IPS-NIHi7 (cell line): ENCODE data around the gene ZNF587.
"Not testable (repeated sequence)": the region's sequence is repeated elsewhere in the genome, so short reads cannot be mapped to it uniquely, and the experiment has no call there.

Source experiments
- DNase-seq: peaks from one replicate; pipeline ENCODE4 v3.0.0; 2012; ENCODE audit warnings: mixed read lengths; ENCODE audit errors: extremely low spot score

ZNF587 gene

DNA sequence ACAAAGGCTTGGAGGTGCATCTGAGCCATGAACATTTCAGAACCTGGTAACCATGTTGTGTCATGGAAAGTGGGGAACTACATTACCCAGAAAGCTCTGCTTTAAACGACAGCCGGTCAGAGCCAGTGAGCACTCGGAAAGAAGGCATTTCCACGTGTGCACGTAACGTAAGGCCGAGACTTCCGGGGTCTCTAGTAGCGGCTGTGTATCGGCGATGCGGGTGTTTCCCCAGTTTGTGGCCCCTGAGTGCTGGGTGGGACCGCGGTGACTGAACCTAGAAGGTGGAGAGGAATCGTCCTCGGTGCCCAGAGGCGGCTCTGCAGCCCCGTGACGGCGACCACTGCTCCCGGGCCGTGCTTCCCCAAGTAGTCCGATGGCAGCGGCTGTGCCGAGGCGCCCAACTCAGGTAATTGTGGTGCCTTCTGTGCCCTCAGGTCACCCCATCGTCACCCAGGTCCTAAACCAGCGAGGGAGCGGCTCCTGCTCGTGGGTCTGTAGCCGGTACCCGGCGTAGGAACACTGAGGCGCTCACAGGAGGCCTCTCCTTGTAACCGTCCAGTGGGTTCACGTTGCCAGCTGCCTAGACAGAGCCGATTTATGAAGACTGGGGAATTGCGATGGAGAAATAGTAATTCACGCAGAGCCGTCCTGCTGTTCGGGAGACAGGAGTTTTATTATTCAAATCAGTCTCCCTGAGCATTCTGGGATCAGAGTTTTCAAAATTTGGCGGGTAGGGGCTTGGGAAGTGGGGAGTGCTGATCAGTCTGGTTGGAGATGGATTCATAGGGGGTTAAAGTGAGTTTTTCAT is at the start of gene ZNF587:
Gene ZNF587, plus strand, starts transcription at position 194 of the 808 bp plus-strand sequence. Its CDS starts 180 bp downstream, at position 374.
- peak; percentile 67 for DNase-seq

DNA sequence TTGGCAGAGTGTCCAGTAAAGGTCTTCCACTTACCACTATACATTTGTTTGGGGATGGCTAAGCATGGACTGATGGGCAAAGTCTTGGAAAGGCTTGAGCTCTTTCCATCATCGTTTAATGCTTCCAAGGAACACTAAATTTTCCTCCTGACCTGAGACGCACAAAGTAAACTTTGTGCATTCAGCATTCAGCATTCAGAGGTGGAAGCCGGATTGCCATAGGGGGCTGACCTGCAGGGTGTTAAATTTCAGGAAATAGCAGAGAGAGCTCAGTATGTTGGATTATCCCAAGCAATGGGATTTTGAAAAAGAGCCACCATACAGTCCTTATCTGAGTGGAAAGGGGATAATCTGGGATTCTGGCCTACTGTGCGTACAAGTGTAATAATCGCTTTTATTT is 49.0 kb upstream of the ZNF587 start:
- DNase-seq = no peak

DNA sequence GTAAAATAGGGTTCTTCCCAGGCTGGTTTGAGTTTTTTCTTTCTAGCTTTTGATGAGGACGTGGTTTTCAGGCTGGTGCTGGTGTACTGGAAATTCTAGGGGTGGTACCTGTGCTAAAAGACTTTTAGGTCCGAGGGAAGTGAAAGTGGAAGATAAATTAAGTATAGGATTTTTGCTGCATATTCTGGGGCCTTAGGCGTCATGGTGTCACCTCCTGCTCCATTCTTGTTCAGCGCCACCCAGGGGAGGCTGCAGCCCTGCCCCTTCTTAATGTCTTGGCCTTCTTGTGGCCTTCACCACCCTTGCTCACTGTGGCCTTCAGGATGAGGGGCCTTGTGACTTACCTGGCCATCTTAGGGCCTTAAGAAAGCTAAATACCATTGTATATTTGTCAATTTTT is 47.4 kb upstream of the ZNF587 start:
- DNase-seq = no peak

DNA sequence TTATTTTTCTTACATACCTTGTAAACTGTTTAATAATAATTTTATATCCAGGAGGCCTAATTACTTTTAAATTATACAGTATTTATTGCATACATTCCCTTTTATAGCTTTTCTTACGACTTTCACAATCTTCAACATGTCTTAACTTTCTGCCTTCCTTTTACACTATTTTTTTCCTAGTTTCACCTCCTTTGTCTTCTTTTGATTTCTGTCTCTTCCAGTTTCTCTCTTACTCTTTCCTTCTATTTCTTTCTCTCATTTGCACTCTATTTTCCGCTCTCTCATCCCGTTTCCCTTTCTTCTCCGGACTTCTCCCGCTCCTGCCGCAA is 46.4 kb upstream of the ZNF587 start:
- DNase-seq = no peak

DNA sequence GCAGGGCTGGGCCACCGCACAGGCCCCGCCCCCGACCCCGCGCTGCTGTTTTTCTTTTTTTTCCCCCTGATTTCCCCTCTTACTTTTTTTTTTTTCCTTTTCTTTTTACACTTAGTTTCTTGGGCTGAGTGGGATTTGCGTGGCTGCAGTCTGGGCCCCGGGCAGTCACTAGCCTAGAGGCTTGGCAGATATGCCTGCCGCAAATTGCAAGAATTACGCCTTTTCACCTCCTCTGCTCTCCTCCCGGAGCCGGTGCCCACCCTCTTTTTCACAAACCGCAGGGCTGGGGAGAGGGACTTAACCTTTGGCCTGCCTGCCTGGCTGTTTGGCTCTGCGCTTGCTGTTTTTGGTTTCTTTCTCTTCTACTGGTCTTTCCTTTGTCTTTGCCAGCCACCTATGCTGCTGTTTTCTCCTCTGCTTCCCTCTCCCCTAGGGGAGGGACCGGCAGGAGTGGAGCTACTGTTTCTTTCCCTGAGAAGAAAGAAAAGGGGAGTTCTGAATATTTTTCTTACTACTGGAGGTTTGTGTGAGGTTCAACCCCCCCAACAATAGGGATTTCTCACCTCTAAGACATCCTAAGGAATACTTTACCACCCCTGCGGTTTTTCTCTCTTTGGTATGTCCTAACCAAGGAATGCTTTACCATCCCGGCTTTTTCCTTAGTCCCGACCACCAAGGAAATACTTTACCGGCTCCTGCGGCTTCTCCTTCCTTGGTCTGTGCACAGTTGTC is 45.9 kb upstream of the ZNF587 start:
- peak; percentile 47 for DNase-seq

DNA sequence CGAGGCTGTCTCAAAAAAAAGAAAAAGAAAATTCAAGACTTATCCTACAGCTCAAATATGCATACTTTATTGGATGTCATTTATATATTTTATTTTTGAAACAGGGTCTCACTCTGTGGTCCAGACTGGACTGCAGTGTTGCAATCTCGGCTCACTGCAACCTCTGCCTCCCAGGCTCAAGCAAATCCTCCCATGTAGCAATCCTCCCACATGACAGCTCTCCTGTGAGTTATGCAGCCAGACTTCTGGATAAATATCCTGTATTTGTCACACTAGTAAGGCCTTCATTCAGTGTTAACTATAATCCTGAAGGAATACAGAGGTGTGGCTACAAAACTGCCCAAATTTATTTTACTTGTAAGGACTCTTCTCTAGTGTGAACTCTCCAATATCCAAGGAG is 42.1 kb upstream of the ZNF587 start:
- DNase-seq = no peak

DNA sequence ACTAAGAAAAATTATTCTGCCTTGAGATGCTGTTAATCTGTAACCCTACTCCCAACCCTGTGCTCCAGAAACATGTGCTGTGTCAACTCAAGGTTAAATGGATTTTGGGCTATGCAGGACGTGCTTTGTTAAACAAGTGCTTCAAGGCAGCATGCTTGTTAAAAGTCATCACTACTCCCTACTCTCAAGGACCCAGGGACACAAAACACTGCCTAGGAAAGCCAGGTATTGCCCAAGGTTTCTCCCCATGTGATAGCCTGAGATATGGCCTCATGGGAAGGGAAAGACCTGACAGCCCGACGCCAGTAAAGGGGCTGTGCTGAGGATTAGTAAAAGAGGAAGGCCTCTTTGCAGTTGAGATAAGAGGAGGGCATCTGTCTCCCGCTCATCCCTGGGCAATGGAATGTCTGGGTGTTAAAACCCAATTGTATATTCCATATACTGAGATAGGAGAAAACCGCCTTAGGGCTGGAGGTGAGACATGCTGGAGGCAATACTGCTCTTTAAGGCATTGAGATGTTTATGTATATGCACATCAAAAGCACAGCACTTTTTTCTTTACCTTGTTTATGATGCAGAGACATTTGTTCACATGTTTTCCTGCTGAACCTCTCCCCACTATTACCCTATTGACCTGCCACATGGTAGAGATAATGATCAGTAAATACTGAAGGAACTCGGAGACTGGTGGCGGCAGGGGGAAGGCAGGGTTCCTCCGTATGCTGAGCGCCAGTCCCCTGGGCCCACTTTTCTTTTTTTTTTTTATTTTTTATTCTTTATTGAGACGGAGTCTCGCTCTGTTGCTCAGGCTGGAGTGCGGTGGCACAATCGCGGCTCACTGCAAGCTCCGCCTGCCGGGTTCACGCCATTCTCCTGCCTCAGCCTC is 39.0 kb upstream of the ZNF587 start:
- DNase-seq = not testable (repeated sequence)

DNA sequence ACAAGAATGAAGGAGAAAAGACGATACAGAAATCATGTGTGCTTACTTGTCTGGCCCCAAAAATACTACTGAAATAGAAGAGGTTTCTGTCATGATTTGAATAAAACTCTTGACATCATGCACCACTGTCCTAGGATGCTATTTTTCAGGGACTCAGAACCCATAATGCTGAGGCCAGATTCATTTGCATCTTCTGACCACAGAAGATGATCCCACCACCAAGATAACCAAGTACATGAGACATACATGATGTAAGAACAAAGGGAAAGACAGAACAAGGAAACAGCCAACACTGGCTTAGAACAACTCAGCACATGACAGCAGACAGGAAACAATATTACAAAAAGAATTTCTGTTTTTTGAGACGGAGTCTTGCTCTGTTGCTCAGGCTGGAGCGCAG is 37.4 kb upstream of the ZNF587 start:
- DNase-seq = no peak

DNA sequence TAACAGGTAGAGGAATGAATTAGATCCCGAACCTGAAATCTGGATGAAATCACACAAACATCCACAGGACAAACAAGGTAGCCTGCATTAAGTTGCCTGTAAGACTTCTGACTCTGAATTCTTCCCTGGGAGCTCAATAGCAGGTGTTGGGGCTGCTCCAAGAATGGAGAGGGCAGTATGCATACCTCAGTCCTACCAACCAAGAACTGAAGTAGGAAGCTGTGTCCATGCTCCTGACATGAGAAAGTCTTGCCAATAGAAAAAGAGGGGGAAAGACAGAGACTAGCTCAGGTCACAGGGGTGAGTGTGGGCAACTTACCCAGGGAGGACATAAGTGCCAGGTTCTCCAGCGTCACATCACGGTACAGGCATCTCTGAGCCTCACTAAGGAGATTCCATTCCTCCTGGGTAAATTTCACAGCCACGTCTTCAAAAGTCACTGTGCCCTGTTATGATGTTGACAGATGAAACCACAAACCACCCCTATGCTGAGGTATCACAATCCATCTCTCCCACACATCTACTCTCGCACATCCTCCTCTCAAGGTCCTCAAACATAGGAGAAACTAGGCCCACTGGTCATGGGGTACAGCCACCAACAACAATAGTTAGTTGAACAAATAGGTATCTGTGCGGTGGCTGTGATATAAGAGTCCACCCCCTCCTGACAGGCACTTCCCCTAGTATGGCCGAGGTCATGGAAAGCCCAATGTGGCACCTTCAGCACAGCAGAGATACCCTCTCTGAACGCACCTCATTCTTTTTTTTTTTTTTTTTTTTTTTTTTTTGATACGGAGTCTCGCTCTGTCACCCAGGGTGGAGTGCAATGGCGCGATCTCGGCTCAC is 36.5 kb upstream of the ZNF587 start:
- not testable (repeated sequence) for DNase-seq

DNA sequence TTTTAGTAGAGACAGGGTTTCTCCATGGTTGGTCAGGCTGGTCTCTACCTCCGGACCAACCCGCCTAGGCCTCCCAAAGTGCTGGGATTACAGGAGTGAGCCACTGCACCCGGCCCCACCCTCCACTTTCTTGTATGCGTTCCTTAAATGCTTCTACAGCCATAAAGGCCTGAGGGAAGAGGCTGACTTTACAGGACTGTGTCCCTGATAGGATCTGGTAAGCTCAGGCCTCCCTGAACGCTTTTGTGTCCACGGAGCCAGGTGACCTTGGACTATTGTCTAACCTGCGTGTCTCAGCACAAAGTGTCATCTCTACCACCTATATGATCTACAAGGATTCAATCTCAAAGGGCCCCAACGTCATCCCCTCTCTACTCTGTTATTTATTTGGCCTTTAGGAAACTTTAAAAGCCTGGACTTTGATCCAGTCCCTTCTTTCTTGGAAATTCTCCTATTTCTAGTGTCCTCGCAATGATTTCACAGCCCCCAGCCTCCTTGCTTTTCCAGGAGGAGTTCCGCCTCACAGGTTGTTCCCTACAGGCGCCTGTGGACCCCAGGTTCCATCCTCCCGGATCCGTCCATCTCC is 35.6 kb upstream of the ZNF587 start:
- DNase-seq = no peak

DNA sequence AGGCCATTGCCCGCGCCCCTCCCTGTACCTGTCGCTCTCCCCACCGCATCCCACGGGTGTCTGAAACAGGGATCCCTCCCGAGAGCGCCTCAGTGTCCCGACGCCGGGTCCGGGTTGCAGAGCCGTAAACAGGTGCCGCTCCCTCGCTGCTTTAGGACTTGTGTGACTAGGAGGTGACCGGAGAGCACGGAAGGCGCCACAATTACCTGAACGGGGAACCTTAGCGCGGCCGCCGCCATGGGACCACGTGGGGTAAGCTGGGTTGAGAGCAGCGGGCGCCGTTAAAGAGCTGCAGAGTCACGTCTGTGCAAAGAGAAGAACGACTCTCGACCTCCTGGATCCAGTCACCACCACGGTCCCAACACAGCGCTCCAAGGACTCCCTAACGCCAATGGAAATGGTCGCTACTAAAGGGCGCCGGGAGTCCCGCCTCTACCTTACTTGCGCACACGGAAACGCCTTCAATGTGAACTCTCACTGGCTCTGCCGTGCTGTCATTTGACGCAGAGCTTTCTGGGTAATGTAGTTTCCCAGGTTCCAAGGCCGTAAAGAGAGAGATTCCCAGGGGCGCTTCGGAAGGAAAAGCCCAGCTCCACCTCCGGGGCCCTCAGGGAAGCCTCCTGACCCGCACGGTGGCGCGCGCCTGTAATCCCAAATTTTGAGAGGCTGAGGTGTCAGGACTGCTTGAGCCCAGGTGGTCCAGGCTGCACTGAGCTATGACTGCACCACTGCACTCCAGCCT is 35.0 kb upstream of the ZNF587 start, which contains the start of gene ZNF552:
Gene ZNF552, minus strand, starts transcription at position 409 of the 742 bp plus-strand sequence. Its CDS starts 170 bp downstream, at position 239.
- DNase-seq = peak; percentile 76

DNA sequence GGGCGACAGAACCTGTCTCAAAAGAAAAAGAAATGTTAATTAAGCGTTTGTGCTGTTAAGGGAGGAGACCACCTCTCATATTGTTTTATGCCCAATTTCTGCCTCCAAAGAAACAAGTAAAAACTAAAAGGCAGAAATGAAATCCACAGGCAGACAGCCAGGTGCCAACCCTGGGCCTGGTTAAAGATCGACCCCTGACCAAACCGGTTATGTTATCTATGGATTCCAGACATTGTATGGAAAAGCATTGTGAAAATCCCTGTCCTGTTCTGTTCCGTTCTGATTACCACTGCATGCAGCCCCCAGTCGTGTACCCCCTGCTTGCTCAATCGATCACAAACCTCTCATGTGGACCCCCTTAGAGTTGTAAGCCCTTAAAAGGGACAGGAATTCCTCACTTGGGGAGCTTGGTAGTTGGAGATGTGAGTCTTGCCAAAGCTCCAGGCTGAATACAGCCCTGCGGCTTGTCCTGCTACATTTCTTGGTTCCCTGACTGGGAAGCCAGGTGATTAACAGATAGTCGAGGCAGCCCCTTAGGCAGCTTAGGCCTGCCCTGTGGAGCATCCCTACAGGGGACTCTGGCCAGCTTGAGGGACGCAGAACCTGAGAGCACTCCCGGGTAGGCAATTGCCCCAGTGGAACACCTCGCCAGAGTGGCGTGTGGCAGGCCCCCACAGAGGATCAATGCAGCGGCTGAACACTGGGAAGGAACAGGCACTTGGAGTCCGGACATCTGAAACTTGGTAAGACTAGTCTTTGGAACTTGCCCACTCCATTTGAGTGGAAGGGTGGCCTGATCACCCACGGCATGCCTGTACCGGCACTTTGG is 34.2 kb upstream of the ZNF587 start:
- no peak for DNase-seq

DNA sequence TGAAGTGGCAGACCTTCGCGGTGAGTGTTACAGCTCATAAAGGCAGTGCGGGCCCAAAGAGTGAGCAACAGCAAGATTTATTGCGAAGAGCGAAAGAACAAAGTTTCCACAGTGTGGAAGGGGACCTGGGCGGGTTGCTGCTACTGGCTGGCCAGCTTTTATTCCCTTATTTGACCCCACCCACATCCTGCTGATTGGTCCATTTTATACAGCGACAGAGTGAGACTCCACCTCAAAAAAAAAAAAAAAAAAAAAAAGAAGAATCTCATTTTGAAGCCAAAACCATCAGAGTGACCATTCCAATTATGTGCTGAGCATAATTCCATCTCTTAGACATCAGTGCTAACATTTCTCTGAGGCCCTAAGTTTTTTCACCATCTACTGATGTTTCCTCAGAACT is 33.0 kb upstream of the ZNF587 start:
- no peak for DNase-seq

DNA sequence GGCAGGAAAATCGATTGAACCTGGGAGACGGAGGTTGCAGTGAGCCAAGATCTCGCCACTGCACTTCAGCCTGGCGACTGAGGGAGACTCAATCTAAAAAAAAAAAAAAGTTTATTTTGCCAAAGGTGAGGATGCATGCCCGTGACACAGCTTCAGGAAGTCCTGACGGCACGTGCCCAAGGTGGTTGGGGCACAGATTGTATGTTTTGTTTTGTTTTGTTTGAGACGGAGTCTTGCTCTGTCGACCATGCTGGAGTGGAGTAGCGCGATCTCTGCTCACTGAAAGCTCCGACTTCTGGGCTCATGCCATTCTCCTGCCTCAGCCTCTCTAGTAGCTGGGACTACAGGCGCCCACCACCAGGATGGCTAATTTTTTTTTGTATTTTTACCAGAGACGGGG is 31.7 kb upstream of the ZNF587 start:
- no peak for DNase-seq

DNA sequence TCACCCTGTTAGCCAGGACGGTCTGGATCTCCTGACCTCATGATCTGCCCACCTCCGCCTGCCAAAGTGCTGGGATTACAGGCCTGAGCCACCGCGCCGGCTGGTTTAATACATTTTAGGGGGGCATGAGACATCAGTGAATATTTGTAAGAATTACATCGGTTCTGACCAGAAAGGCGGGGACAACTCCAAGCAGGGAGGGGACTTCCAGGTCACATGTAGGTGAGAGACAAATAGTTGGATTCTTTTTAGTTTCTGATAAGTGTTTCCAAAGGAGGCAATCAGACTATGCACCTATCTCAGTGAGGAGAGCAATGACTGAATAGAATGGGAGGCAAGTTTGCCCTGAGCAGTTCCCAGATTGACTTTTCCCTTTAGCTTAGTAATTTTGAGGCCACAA is 31.3 kb upstream of the ZNF587 start:
- DNase-seq = no peak

DNA sequence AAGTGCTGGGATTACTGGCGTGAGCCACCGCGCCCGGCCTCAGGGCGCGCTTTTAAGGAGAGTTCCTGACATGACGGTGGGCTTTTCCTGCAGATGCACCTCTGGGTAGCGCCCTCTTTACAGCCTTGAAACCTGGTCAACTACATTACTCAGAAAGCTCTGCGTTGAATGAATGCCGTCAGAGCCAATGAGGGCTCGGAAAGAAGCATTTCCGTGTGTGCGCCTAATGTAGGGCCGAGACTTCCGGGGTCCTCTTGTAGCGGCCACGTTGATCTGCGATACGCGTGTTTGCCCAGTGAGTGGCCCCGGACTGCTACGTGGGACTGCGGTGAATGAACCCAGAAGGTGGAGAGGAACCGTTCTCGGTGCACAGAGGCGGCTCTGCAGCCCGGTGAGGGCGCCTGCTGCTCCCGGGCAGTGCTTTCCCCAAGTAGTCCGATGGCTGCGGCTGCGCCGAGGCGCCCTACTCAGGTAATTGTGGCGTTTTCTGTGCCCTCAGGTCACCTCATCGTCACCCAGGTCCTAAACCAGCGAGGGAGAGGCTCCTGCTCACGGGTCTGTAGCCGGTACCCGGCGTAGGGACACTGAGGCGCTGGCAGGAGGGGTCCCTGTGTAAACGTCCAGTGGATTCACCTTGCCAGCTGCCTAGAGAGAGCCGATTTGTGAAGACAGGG is 30.0 kb upstream of the ZNF587 start:
- DNase-seq = peak; percentile 84

DNA sequence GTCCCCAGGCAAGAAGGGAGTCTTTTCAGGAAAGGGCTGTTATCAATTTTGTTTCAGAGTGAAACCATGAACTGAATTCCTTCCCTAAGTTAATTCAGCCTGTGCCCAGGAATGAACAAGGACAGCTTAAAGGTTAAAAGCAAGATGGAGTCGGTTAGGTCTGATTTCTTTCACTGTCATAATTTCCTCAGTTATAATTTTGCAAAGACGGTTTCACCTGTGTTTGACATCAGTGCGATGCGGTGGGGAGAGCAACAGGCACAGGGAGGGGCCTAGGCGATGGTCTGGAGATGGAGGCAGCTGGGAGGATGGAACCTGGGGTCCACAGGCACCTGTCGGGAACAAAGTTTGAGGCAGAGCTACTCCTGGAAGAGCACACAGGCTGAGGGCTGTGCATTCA is 29.1 kb upstream of the ZNF587 start:
- no peak for DNase-seq

DNA sequence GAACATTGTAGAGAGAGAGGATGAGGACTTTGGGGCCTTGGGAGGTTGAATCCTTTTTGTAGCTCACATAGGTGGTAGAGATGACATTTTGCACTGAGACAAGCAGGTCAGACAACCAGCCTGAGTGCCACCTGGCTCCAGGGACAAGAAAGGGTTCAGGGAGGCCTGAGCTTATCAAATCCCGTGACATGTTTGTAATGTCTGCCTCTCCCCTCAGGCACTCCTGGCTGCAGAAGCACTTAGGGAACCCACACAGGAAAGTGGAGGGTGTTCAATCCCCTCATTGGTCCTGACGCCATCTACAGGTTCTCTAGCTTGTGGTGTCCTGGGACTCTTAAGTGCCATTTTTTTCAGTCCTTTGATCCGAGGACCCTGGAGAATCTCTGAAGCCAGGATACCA is 28.6 kb upstream of the ZNF587 start:
- DNase-seq = not testable (repeated sequence)

DNA sequence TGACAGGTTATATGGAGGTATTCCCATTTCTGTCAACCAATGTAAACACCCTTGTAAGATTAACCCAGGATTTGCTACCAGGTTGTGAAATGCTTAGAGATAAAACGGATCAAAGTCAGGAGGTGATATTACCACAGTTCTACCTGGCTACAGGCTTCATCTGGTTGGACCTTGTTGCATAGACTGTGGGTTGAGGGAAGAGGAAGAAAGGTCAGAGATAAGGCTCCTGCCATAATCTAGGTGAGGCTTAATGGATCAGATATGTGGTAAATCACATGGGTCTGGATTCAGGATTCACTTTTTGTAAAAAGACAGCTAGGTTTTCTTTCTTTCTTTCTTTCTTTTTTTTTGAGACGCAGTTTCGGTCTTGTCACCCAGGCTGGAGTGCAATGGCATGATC is 28.2 kb upstream of the ZNF587 start:
- not testable (repeated sequence) for DNase-seq
